ENCODE results near the gene SCNN1B. TPM values are rescaled to one million over a fixed set of nuclear protein-coding genes. Genes with fewer than 3 reads are reported as not detected.

Gene SCNN1B
- total RNA-seq, 2 donors from 2014 or later, result not detected

GRCh38 chr16:23383881-23384280, 81.8 kb downstream of the SCNN1B start:
- 84 to 100% methylated on average over 1 to 3 of the region's 3 CpGs for WGBS, 2 experiments (ENCODE audit: insufficient coverage in 1 of 2, insufficient read length in 1 of 2)
- H3K4me3 Mint-ChIP-seq, result no peak overlapping the region
- H3K4me1 Mint-ChIP-seq, result no peaks in the 10 kb centered on the region
- no peak overlapping the region for H3K4me3 ChIP-seq (ENCODE audit: low read length)
- no peak for DNase-seq
- peaks cover 4% of the 10 kb centered on the region for H3K27me3 Mint-ChIP-seq (ENCODE audit: insufficient read depth)
- H3K36me3 ChIP-seq (ENCODE audit: control insufficient read depth, insufficient read depth, low read length), result peaks cover 4% of the 10 kb centered on the region
- H3K9ac ChIP-seq (ENCODE audit: extremely low read depth, low read length, poor library complexity, severe bottlenecking), result no peak overlapping the region
- no peaks in the 10 kb centered on the region for H3K27me3 ChIP-seq (ENCODE audit: control insufficient read depth, insufficient read depth, low read length, poor library complexity, severe bottlenecking)
- H3K4me1 ChIP-seq (ENCODE audit: control insufficient read depth, insufficient read depth, low read length), result no peaks in the 10 kb centered on the region
- no peaks in the 10 kb centered on the region for H3K9me3 Mint-ChIP-seq
- H3K27ac Mint-ChIP-seq, result no peak overlapping the region
- TF ChIP-seq CTCF (conservative IDR thresholded peaks at IDR 0.05), result no peak
- no peak overlapping the region for H3K27ac ChIP-seq (ENCODE audit: low read depth, low read length)
- H3K9me3 ChIP-seq (ENCODE audit: control insufficient read depth, low read length), result no peaks in the 10 kb centered on the region
- peaks cover 7% of the 10 kb centered on the region for H3K36me3 Mint-ChIP-seq (ENCODE audit: low read depth)

GRCh38 chr16:23384878-23385277, 82.8 kb downstream of the SCNN1B start:
- peaks cover 12% of the 10 kb centered on the region for H3K36me3 ChIP-seq (ENCODE audit: control insufficient read depth, insufficient read depth, low read length)
- H3K9ac ChIP-seq (ENCODE audit: extremely low read depth, low read length, poor library complexity, severe bottlenecking), result no peak overlapping the region
- TF ChIP-seq CTCF (conservative IDR thresholded peaks at IDR 0.05), result no peak
- H3K27me3 ChIP-seq (ENCODE audit: control insufficient read depth, insufficient read depth, low read length, poor library complexity, severe bottlenecking), result no peaks in the 10 kb centered on the region
- Mint-ChIP-seq H3K27ac (no peak overlapping the region), H3K27me3 (ENCODE audit: insufficient read depth) (no peaks in the 10 kb centered on the region), H3K4me1 (no peaks in the 10 kb centered on the region), H3K36me3 (ENCODE audit: low read depth) (peaks cover 12% of the 10 kb centered on the region), H3K4me3 (no peak overlapping the region), H3K9me3 (no peaks in the 10 kb centered on the region)
- H3K4me3 ChIP-seq (ENCODE audit: low read length), result no peak overlapping the region
- 96 to 100% methylated on average over 7 to 10 of the region's 10 CpGs for WGBS, 2 experiments (ENCODE audit: insufficient coverage in 1 of 2, insufficient read length in 1 of 2)
- H3K4me1 ChIP-seq (ENCODE audit: control insufficient read depth, insufficient read depth, low read length), result no peaks in the 10 kb centered on the region
- DNase-seq, result no peak
- no peaks in the 10 kb centered on the region for H3K9me3 ChIP-seq (ENCODE audit: control insufficient read depth, low read length)
- no peak overlapping the region for H3K27ac ChIP-seq (ENCODE audit: low read depth, low read length)

GRCh38 chr16:23385441-23385840, 83.3 kb downstream of the SCNN1B start:
- no peaks in the 10 kb centered on the region for H3K27me3 ChIP-seq (ENCODE audit: control insufficient read depth, insufficient read depth, low read length, poor library complexity, severe bottlenecking)

More at GRCh38 chr16:23385441-23385840, 83.3 kb downstream of the SCNN1B start:
- no peak for DNase-seq
- Histone ChIP-seq H3K4me3 (ENCODE audit: low read length) (no peak overlapping the region), H3K9me3 (ENCODE audit: control insufficient read depth, low read length) (no peaks in the 10 kb centered on the region), H3K4me1 (ENCODE audit: control insufficient read depth, insufficient read depth, low read length) (no peaks in the 10 kb centered on the region), H3K36me3 (ENCODE audit: control insufficient read depth, insufficient read depth, low read length) (peaks cover 12% of the 10 kb centered on the region), H3K27ac (ENCODE audit: low read depth, low read length) (no peak overlapping the region), H3K9ac (ENCODE audit: extremely low read depth, low read length, poor library complexity, severe bottlenecking) (no peak overlapping the region)
- Mint-ChIP-seq H3K27ac (no peak overlapping the region), H3K36me3 (ENCODE audit: low read depth) (peaks cover 13% of the 10 kb centered on the region), H3K4me1 (no peaks in the 10 kb centered on the region), H3K27me3 (ENCODE audit: insufficient read depth) (no peaks in the 10 kb centered on the region), H3K9me3 (no peaks in the 10 kb centered on the region), H3K4me3 (no peak overlapping the region)
- WGBS, 2 experiments (ENCODE audit: insufficient coverage in 1 of 2, insufficient read length in 1 of 2), result 90 to 92% methylated on average over 12 to 15 of the region's 15 CpGs
- no peak for TF ChIP-seq CTCF (conservative IDR thresholded peaks at IDR 0.05)
